ENCODE results near the gene SCYL1. TPM values are rescaled to one million over a fixed set of nuclear protein-coding genes. Genes with fewer than 3 reads are reported as not detected.
"Not testable (repeated sequence)": the region's sequence is repeated elsewhere in the genome, so short reads cannot be mapped to it uniquely, and the experiment has no call there.

The SCYL1 gene
- polyA plus RNA-seq, 1 donor (not counting 4 experiments of a cell fraction or from before 2014, with no cell fraction given) = 31.3 TPM

DNA sequence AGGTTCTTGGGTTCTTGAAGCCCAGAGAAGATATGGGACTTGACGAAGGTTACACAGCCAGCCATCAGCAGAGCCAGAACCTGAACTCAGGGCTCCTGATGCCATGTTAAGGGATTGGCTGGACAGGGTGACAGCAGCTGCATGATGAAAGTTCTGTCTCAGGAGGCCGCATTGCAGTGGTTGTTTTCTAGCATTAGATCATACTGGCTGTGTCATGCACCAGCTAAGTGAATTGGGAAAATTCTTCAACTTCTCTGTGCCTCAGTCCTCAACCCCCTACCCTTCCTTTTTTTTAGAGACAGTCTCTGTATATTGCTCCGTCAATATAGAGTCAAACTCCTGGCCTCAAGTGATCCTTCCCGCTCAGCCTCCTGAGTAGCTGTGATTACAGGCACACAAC, 38.7 kb downstream of the SCYL1 start:
- H3K36me3 ChIP-seq (ENCODE audit: control insufficient read depth in 2 of 2, extremely low read depth in 1 of 2, insufficient read depth in 2 of 2, low read length in 2 of 2) = peaks cover 0 to 2% of the 10 kb centered on the region in 2 experiments
- no peak overlapping the region for H3K4me3 ChIP-seq (ENCODE audit: control insufficient read depth in 2 of 3, extremely low read depth in 1 of 3, insufficient read depth in 2 of 3, low read depth in 1 of 3, low read length in 3 of 3)
- no peak overlapping the region for H3K4me2 ChIP-seq (ENCODE audit: control insufficient read depth, extremely low read depth, insufficient read depth, low read depth, low read length)
- H3K27me3 ChIP-seq (ENCODE audit: control insufficient read depth, extremely low read depth, insufficient read depth, low read length) = no peaks in the 10 kb centered on the region
- H3K9me1 ChIP-seq (ENCODE audit: control insufficient read depth, extremely low read depth, insufficient read depth, low read length) = peaks cover 2% of the 10 kb centered on the region
- peaks cover 14% of the 10 kb centered on the region for H3K79me2 ChIP-seq (ENCODE audit: control insufficient read depth, insufficient read depth, low read length)
- peaks cover 40% of the 10 kb centered on the region for H3K4me1 ChIP-seq (ENCODE audit: control insufficient read depth, extremely low read depth, insufficient read depth, low read length)
- no peaks in the 10 kb centered on the region for H4K20me1 ChIP-seq (ENCODE audit: control insufficient read depth, extremely low read depth, insufficient read depth, low read length)
- H3K27ac ChIP-seq (ENCODE audit: control insufficient read depth, insufficient read depth, low read length) = no peak overlapping the region
- H3K9me3 ChIP-seq (ENCODE audit: control insufficient read depth, low read depth, low read length) = no peaks in the 10 kb centered on the region
- DNase-seq (ENCODE audit: low read depth, low spot score) (no peak), FAIRE-seq (no peak)
- no peak for TF ChIP-seq CTCF (optimal IDR thresholded peaks at IDR 0.05 in 1 of 3, IDR thresholded peaks at IDR 0.05 in 1 of 3, conservative IDR thresholded peaks at IDR 0.05 in 1 of 3; ENCODE audit: extremely low read depth in 1 of 3, insufficient read depth in 2 of 3, low read length in 3 of 3)
- dilution Hi-C loops (cut with MboI; ENCODE audit: extremely low pct_ligation_motif_present, low sequenced_read_pairs) = no loop called here
- H2AFZ ChIP-seq (ENCODE audit: control insufficient read depth, low read length) = no peak overlapping the region
- H3K9ac ChIP-seq (ENCODE audit: control insufficient read depth, extremely low read depth, insufficient read depth, low read length) = no peak overlapping the region

- dilution Hi-C loops (cut with MboI; ENCODE audit: extremely low pct_ligation_motif_present, low sequenced_read_pairs); H3K27ac ChIP-seq (ENCODE audit: control insufficient read depth, insufficient read depth, low read length); FAIRE-seq: not testable (repeated sequence)
Measured at GRCh38 chr11:65564879-65565559, 40.1 kb downstream of the SCYL1 start.

More at GRCh38 chr11:65564879-65565559, 40.1 kb downstream of the SCYL1 start:
- Histone ChIP-seq H3K4me1 (ENCODE audit: control insufficient read depth, extremely low read depth, insufficient read depth, low read length) (peaks cover 35% of the 10 kb centered on the region), H3K79me2 (ENCODE audit: control insufficient read depth, insufficient read depth, low read length) (peaks cover 23% of the 10 kb centered on the region)
- not testable (repeated sequence) for H3K27me3 ChIP-seq (ENCODE audit: control insufficient read depth, extremely low read depth, insufficient read depth, low read length); H4K20me1 ChIP-seq (ENCODE audit: control insufficient read depth, extremely low read depth, insufficient read depth, low read length); H3K4me3 ChIP-seq (ENCODE audit: control insufficient read depth in 2 of 3, extremely low read depth in 1 of 3, insufficient read depth in 2 of 3, low read depth in 1 of 3, low read length in 3 of 3); H3K4me2 ChIP-seq (ENCODE audit: control insufficient read depth, extremely low read depth, insufficient read depth, low read depth, low read length); H3K9me3 ChIP-seq (ENCODE audit: control insufficient read depth, low read depth, low read length); H2AFZ ChIP-seq (ENCODE audit: control insufficient read depth, low read length); H3K36me3 ChIP-seq (ENCODE audit: control insufficient read depth in 2 of 2, extremely low read depth in 1 of 2, insufficient read depth in 2 of 2, low read length in 2 of 2); H3K9me1 ChIP-seq (ENCODE audit: control insufficient read depth, extremely low read depth, insufficient read depth, low read length); H3K9ac ChIP-seq (ENCODE audit: control insufficient read depth, extremely low read depth, insufficient read depth, low read length); DNase-seq (ENCODE audit: low read depth, low spot score)
